Naive B cell (primary cell): Measurements from ENCODE around the gene NBEAL1. TPM values are rescaled to one million over a fixed set of nuclear protein-coding genes. Genes with fewer than 3 reads are reported as not detected.
"Not testable (repeated sequence)": the region's sequence is repeated elsewhere in the genome, so short reads cannot be mapped to it uniquely, and the experiment has no call there.

Experiments used
- ATAC-seq, 2 donors: fragments of 150-1000 bp; cut with Tn5 transposase; 2 replicates each; pipeline ENCODE4 v1.10.0; 2021; ENCODE audit warnings: low read depth in 2 of 2, mild to moderate bottlenecking in 2 of 2, moderate library complexity in 2 of 2
- DNase-seq: peaks from one replicate; pipeline ENCODE4 v3.0.0; 2022
- H3K27ac Mint-ChIP-seq, 6 donors: one replicate each; pipeline ENCODE4 v1.8.0; 2020 to 2022; ENCODE audit warnings: mild to moderate bottlenecking in 6 of 6, mixed read lengths in 6 of 6, moderate library complexity in 5 of 6, inconsistent platforms in 2 of 6
- H3K27me3 Mint-ChIP-seq, 3 donors: one replicate each; pipeline ENCODE4 v1.8.0; 2021 to 2022; ENCODE audit warnings: mixed read lengths in 3 of 3, mild to moderate bottlenecking in 1 of 3
- H3K36me3 Mint-ChIP-seq, 2 donors: one replicate each; pipeline ENCODE4 v1.8.0; 2020 to 2022; ENCODE audit warnings: mixed read lengths in 2 of 2, inconsistent platforms in 1 of 2, mild to moderate bottlenecking in 1 of 2
- H3K4me1 Mint-ChIP-seq, 3 donors: one replicate each; pipeline ENCODE4 v1.8.0; 2020 to 2022; ENCODE audit warnings: mixed read lengths in 3 of 3, inconsistent platforms in 1 of 3, mild to moderate bottlenecking in 1 of 3, moderate library complexity in 1 of 3
- H3K4me3 Mint-ChIP-seq, 8 donors: one replicate each; pipeline ENCODE4 v1.8.0; 2020 to 2022; ENCODE audit warnings: mild to moderate bottlenecking in 8 of 8, mixed read lengths in 8 of 8, moderate library complexity in 8 of 8, inconsistent platforms in 2 of 8
- H3K9me3 Mint-ChIP-seq, 7 donors: one replicate each; pipeline ENCODE4 v1.8.0; 2020 to 2022; ENCODE audit warnings: mixed read lengths in 7 of 7, mild to moderate bottlenecking in 5 of 7, inconsistent platforms in 2 of 7, moderate library complexity in 1 of 7
- polyA plus RNA-seq, 6 donors: library from polyadenylated mRNA; unstranded; fragments of 300-500 nt; fragmentation: Illumina TruSeq; gene quantifications; one replicate each; pipeline ENCODE4 v1.2.3, GENCODE V29; 2021; ENCODE audit warnings: low read depth in 6 of 6

NBEAL1 gene
- polyA plus RNA-seq, 6 donors from 2014 or later: 5.4 to 8.3 (median 7.3) TPM

- peak overlapping the region; percentile 88 to 98 (median 92) for H3K4me3 Mint-ChIP-seq
- no peak for ATAC-seq
- H3K27me3 Mint-ChIP-seq: no peaks in the 10 kb centered on the region
- peaks cover 19 to 35% (median 23%) of the 10 kb centered on the region in 3 donors for H3K4me1 Mint-ChIP-seq
- no peaks in the 10 kb centered on the region for H3K9me3 Mint-ChIP-seq
- no peak for DNase-seq
- peaks cover 4 to 6% of the 10 kb centered on the region in 2 donors for H3K36me3 Mint-ChIP-seq
- peak overlapping the region in 5 of 6 donors; percentile 65 to 98 (median 94) for H3K27ac Mint-ChIP-seq
Measured at GRCh38 chr2:203237346-203238238, 222.9 kb downstream of the NBEAL1 start.

- H3K4me3 Mint-ChIP-seq: peak overlapping the region; percentile 88 to 98 (median 92)
- peak overlapping the region; percentile 94 to 99 (median 96) for H3K27ac Mint-ChIP-seq
- H3K4me1 Mint-ChIP-seq: peaks cover 24 to 41% (median 30%) of the 10 kb centered on the region in 3 donors
- H3K27me3 Mint-ChIP-seq: no peaks in the 10 kb centered on the region
- H3K9me3 Mint-ChIP-seq: no peaks in the 10 kb centered on the region
- no peak for ATAC-seq
- no peak for DNase-seq
- H3K36me3 Mint-ChIP-seq: peaks cover 4 to 13% of the 10 kb centered on the region in 2 donors
Measured at GRCh38 chr2:203238292-203238703, 223.6 kb downstream of the NBEAL1 start.

DNA sequence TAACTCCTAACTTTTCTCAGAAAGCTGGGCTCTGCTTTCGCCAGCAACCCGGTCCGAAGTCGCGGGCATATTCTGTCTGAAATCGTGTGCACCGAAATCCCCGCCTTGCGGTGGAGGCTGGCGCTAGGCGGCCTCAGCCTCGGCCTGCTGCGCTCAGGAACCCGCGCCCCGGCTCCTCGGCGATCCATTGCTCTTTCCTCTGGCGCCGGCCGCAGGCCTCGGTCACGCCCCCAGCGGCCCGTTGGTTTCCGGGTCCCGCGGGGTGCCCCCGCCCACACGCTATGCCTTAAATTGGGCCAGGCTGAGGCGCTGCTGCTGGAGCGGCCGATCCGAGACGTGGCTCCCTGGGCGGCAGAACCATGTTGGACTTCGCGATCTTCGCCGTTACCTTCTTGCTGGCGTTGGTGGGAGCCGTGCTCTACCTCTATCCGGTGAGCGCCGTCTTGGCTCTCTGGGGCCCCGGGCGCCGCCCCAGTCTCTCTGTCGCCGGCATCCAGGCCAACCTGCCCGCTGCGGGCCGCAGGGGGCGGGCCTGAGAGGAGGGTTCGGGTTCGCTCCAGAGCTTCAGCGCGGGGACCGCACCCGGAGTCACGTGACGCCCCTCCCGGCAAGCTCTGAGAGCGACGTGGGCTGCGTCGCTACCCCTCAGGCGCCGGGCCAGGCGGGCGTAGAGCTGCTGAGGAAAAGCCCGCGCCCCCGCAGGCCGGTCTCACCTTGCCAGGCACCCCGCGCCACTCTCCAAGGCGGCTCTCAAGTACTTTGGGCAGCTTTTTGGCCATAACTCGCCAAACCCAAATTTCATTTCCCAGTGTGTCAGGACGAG, 224.2 kb downstream of the NBEAL1 start, which contains the start of gene CYP20A1:
CYP20A1 (plus strand) TSS at position 315 of the 823 bp plus-strand sequence; CDS start at position 360, 45 bp downstream.
- DNase-seq: peak; percentile 98
- Mint-ChIP-seq H3K36me3 (peaks cover 4 to 13% of the 10 kb centered on the region in 2 donors), H3K9me3 (no peaks in the 10 kb centered on the region), H3K27ac (peak within 1 kb of the TSS; percentile 94 to 99 (median 98)), H3K4me1 (peaks cover 26 to 45% (median 33%) of the 10 kb centered on the region in 3 donors), H3K27me3 (no peaks in the 10 kb centered on the region), H3K4me3 (peak within 1 kb of the TSS; percentile 88 to 98 (median 92))
- ATAC-seq: peak; percentile 83 to 84

DNA sequence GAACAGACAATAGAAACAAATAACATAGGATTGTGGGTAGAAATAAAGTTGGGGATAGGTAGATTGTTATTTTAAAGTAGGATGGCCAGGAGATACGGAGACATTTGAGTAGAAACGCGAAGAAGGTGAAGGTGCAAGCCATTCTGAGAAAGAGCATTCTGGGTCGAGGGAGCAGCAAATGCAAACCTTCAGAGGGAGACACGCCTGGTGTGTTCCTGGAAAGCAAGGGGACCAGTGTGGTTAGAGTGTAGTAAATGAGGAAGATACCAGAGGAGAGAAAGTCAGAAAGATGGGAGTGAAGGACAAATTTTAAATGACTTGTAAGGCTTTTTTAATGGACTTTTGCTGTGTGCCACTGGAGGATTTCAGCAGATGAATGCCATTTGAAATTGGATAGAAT, 225.8 kb downstream of the NBEAL1 start:
- Mint-ChIP-seq H3K27ac (peak overlapping the region in 5 of 6 donors; percentile 37 to 98 (median 76)), H3K27me3 (no peaks in the 10 kb centered on the region), H3K36me3 (peaks cover 4 to 13% of the 10 kb centered on the region in 2 donors), H3K4me3 (peak overlapping the region; percentile 10 to 97 (median 91)), H3K4me1 (peaks cover 28 to 50% (median 40%) of the 10 kb centered on the region in 3 donors), H3K9me3 (no peaks in the 10 kb centered on the region)
- ATAC-seq: no peak
- no peak for DNase-seq

DNA sequence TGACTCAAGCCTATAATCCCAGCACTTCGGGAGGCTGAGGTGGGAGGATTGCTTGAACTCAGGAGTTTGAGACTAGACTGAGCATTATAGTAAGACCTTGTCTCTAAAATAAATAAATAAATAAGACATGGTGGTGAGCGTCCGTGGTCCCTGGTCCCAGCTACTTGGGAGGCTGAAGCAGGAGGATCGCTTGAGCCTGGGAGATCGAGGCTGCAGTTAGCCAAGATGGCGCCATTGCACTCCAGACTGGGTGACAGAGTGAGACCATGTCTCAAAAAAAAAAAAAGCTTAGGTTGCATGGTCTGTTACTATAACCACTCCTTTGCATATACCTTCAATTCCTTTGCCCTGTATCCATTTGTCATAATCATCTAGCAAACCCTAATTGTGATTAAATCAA, 227.8 kb downstream of the NBEAL1 start:
- Mint-ChIP-seq H3K27me3 (no peaks in the 10 kb centered on the region), H3K36me3 (peaks cover 4 to 13% of the 10 kb centered on the region in 2 donors), H3K27ac (peak overlapping the region in 1 of 6 donors; percentile 1), H3K9me3 (no peaks in the 10 kb centered on the region), H3K4me3 (peak overlapping the region in 1 of 8 donors; percentile 45), H3K4me1 (peaks cover 33 to 59% (median 42%) of the 10 kb centered on the region in 3 donors)
- DNase-seq (no peak), ATAC-seq (no peak)

GRCh38 chr2:203246646-203247045, 232.0 kb downstream of the NBEAL1 start:
- peaks cover 19 to 30% (median 20%) of the 10 kb centered on the region in 3 donors for H3K4me1 Mint-ChIP-seq
- H3K27ac Mint-ChIP-seq: no peak overlapping the region
- peak overlapping the region in 1 of 8 donors; percentile 52 for H3K4me3 Mint-ChIP-seq
- H3K36me3 Mint-ChIP-seq: peaks cover 10 to 20% of the 10 kb centered on the region in 2 donors
- no peaks in the 10 kb centered on the region for H3K27me3 Mint-ChIP-seq
- ATAC-seq (no peak), DNase-seq (no peak)
- no peaks in the 10 kb centered on the region for H3K9me3 Mint-ChIP-seq

DNA sequence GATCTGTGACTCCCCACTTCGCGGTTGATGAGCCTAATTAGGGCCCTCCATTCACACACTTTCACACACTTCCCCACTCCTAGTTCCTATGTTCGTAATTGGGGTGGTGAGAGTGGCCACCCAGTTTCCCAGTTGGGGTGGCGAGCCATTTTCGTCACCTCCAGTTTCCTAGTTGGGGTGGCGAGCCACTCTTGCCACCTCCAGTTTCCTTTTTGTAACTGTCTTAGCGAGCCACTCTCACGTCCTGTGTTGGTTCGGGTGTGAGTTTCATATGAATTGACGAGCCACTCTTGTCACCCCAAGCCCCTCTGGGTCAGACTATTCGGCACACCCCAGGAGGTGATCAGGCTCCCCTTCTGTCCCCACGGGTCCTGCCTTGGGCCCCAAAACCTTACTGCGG, 238.1 kb downstream of the NBEAL1 start:
- no peak for ATAC-seq
- peak overlapping the region in 1 of 8 donors; percentile 33 for H3K4me3 Mint-ChIP-seq
- H3K27me3 Mint-ChIP-seq: no peaks in the 10 kb centered on the region
- H3K4me1 Mint-ChIP-seq: no peaks in the 10 kb centered on the region
- peaks cover 27 to 39% of the 10 kb centered on the region in 2 donors for H3K36me3 Mint-ChIP-seq
- peaks cover 0 to 7% (median 0%) of the 10 kb centered on the region in 7 donors for H3K9me3 Mint-ChIP-seq
- peak overlapping the region in 1 of 6 donors; percentile 62 for H3K27ac Mint-ChIP-seq
- no peak for DNase-seq

DNA sequence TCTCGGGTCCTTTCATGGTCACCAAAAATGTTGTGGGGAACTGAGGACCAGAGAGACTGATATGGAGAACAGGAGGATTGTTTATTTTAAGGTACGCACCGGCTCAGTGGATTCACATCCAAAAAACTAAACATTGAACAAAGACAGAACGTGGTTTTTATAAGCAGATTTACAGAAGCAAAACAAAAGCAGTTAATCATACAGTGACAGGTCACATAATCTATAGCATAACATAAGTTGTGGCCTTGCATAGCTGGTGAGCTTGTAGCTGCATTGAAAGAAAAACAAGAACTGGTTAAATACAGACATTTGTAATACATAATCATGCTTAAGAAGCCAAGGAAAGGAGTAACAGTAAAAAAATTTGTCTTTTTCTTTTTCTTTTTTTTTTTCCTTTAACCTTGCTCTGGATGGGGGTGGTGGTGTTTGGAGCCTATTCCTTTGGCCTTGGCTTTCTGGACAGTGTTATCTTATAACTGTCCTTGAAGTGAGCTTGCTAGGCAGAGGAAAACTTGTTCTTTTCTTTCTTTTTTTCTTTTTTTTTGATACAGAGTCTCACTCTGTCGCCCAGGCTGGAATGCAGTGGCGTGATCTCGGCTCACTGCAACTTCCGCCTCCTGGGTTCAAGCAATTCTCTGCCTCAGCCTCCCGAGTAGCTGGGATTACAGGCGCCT, 238.9 kb downstream of the NBEAL1 start:
- DNase-seq, H3K9me3 Mint-ChIP-seq, H3K4me3 Mint-ChIP-seq, ATAC-seq, H3K27me3 Mint-ChIP-seq, H3K27ac Mint-ChIP-seq, H3K4me1 Mint-ChIP-seq: not testable (repeated sequence)
- peaks cover 32 to 41% of the 10 kb centered on the region in 2 donors for H3K36me3 Mint-ChIP-seq

DNA sequence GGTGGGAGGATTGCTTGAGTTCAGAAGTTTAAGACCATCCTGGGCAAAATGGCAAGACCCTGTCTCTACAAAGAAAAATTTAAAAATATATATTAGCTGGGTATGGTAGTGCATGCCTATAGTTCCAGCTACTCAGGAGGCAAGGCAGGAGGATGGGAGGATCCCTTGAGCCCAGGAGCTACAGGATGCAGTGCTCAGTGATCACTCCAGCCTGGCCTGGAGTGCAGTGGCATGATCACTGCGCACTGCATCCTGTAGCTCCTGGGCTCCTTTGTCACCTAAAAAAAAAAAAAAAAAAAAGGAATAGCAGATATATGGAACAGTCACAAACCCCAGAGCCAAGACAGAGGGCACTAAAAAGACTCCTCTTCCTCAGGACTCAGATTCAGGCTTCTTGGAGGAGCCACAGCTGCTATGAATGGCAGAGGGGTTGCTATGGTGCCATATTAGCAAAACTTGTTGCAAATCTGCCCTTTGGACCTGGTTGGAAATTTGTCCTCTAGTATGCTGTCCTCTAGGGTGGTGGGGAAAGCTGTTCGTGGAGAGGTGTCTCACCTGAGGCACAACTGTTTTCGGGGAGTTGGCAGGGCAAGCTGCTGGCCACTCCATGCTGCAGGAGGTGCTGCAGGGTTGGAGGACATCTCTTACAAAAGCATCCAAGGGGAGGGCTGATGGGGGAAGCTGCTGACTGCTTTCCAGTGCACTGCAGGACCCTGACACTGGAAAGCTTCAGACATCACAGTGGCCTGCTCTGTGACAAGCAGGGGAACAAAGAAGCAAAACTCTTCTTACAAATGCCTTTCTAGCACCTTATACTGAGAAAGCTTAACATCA, 246.9 kb downstream of the NBEAL1 start:
- Mint-ChIP-seq H3K4me1 (peaks cover 0 to 16% (median 3%) of the 10 kb centered on the region in 3 donors), H3K27ac (peak overlapping the region in 1 of 6 donors; percentile 47), H3K36me3 (peaks cover 17 to 22% of the 10 kb centered on the region in 2 donors), H3K27me3 (no peaks in the 10 kb centered on the region), H3K9me3 (no peaks in the 10 kb centered on the region), H3K4me3 (no peak overlapping the region)
- no peak for ATAC-seq
- DNase-seq: no peak

Other genes with a start within 250 kb of the NBEAL1 start
- 1 to 10 TPM in 5 of 6 donors, under 1 TPM in 1; 0.89 to 4.8 (median 3.6) TPM for gene ICA1L, start 143.1 kb upstream of the NBEAL1 start, polyA plus RNA-seq
- 10 to 100 TPM in 5 of 6 donors, 1 to 10 TPM in 1; 7.1 to 18.6 (median 12.8) TPM for gene WDR12, start 103.2 kb upstream of the NBEAL1 start, polyA plus RNA-seq
- 10 to 100 TPM in 1 of 6 donors, 1 to 10 TPM in 4, under 1 TPM in 1; 0.32 to 10.9 (median 7.2) TPM for gene CARF, start 102.6 kb upstream of the NBEAL1 start, polyA plus RNA-seq
- gene CYP20A1, start 224.1 kb downstream of the NBEAL1 start, polyA plus RNA-seq: 10 to 100 TPM; 15.3 to 34.1 (median 20.6) TPM